Common myeloid progenitor, CD34-positive (primary cell): Measurements from ENCODE around the gene C4BPA.

Experiments
- CTCF ChIA-PET: fragments of 350-600 bp; sonication (Branson Sonifier 250); formaldehyde crosslinking; loops from one replicate; lab custom pipeline; 2021; ENCODE audit warnings: antibody characterized with exemption; lab: Charles Lee
- POLR2A ChIA-PET: fragments of 350-600 bp; sonication (Branson Sonifier 250); formaldehyde crosslinking; loops from one replicate; lab custom pipeline; 2021; ENCODE audit warnings: antibody characterized with exemption; lab: Charles Lee
- DNase-seq, 3 donors: peaks; one replicate each; pipeline versions ENCODE4 v3.0.0 to v3.0.0-alpha.2; 2013
- H3K27ac ChIP-seq, 2 experiments: 1 replicate in 1 of 2; 2 replicates in 1 of 2; pipeline ENCODE4 v1.7.0; 2013; ENCODE audit warnings: inconsistent platforms in 2 of 2, low read length in 2 of 2, mild to moderate bottlenecking in 2 of 2, low read depth in 1 of 2, moderate library complexity in 1 of 2; ENCODE audit not compliant: severe bottlenecking in 2 of 2, insufficient read depth in 1 of 2, poor library complexity in 1 of 2
- H3K27me3 ChIP-seq, 5 experiments: replicated peaks in 2 of 5; 1 replicate in 3 of 5; 2 replicates in 2 of 5; pipeline versions ENCODE4 v1.6.1 to v1.7.0; 2013; ENCODE audit warnings: low read length in 4 of 5, mild to moderate bottlenecking in 2 of 5, moderate library complexity in 2 of 5, inconsistent platforms in 1 of 5; ENCODE audit not compliant: insufficient read depth in 5 of 5, control insufficient read depth in 4 of 5
- H3K36me3 ChIP-seq, 4 experiments: 1 replicate in 2 of 4; 2 replicates in 2 of 4; pipeline versions ENCODE4 v1.6.1 to v1.7.0; 2013; ENCODE audit warnings: low read length in 3 of 4, control low read depth in 1 of 4, mild to moderate bottlenecking in 1 of 4; ENCODE audit not compliant: control insufficient read depth in 4 of 4, insufficient read depth in 4 of 4
- H3K4me1 ChIP-seq, 4 experiments: 1 replicate in 3 of 4; 2 replicates in 1 of 4; pipeline versions ENCODE4 v1.6.1 to v1.7.1; 2013; ENCODE audit warnings: low read length in 3 of 4, mild to moderate bottlenecking in 3 of 4, control low read depth in 1 of 4, inconsistent platforms in 1 of 4, moderate library complexity in 1 of 4; ENCODE audit not compliant: control insufficient read depth in 4 of 4, insufficient read depth in 4 of 4; ENCODE audit errors: control extremely low read depth in 1 of 4
- H3K4me3 ChIP-seq, 7 experiments: 1 replicate in 4 of 7; 2 replicates in 3 of 7; pipeline versions ENCODE4 v1.5.1 to v1.7.0; 2013; ENCODE audit warnings: mild to moderate bottlenecking in 7 of 7, low read length in 6 of 7, moderate library complexity in 6 of 7, inconsistent platforms in 2 of 7, low read depth in 2 of 7, control low read depth in 1 of 7; ENCODE audit not compliant: insufficient read depth in 4 of 7, control insufficient read depth in 1 of 7; ENCODE audit errors: extremely low read depth in 1 of 7
- H3K9me3 ChIP-seq, 5 experiments: 1 replicate in 4 of 5; 2 replicates in 1 of 5; pipeline versions ENCODE4 v1.6.1 to v1.7.1; 2013; ENCODE audit warnings: low read length in 4 of 5, mild to moderate bottlenecking in 2 of 5, inconsistent platforms in 1 of 5, low read depth in 1 of 5, moderate library complexity in 1 of 5; ENCODE audit not compliant: control insufficient read depth in 4 of 5, insufficient read depth in 2 of 5; ENCODE audit errors: control extremely low read depth in 1 of 5
- WGBS: methylation state at CpG from one replicate; pipeline ENCODE4 v1.1.5; 2013; ENCODE audit not compliant: insufficient coverage; 5-methylcytosine and 5-hydroxymethylcytosine counted together

Gene C4BPA

GRCh38 chr1:207069061-207069460 lies 35.0 kb upstream of the C4BPA start:
- no peak overlapping the region for H3K27ac ChIP-seq
- peaks cover under 1 to 18% (median 2%) of the 10 kb centered on the region in 4 experiments for H3K36me3 ChIP-seq
- no peaks in the 10 kb centered on the region for H3K9me3 ChIP-seq
- WGBS, result 100% methylated on average over 1 of the region's 3 CpGs
- CTCF ChIA-PET, result interaction anchor here (1.2 to 1.5 kb wide), 2 partner anchors 10 to 16 kb away, joined by 3 to 5 read pairs; partner anchors contain the start of gene PFKFB2
- DNase-seq, result peak in 1 of 3 donors; percentile 33
- POLR2A ChIA-PET, result no interaction called here
- H3K4me1 ChIP-seq, result peaks cover 20 to 51% (median 41%) of the 10 kb centered on the region in 4 experiments
- H3K4me3 ChIP-seq, result no peak overlapping the region
- no peaks in the 10 kb centered on the region for H3K27me3 ChIP-seq

DNA sequence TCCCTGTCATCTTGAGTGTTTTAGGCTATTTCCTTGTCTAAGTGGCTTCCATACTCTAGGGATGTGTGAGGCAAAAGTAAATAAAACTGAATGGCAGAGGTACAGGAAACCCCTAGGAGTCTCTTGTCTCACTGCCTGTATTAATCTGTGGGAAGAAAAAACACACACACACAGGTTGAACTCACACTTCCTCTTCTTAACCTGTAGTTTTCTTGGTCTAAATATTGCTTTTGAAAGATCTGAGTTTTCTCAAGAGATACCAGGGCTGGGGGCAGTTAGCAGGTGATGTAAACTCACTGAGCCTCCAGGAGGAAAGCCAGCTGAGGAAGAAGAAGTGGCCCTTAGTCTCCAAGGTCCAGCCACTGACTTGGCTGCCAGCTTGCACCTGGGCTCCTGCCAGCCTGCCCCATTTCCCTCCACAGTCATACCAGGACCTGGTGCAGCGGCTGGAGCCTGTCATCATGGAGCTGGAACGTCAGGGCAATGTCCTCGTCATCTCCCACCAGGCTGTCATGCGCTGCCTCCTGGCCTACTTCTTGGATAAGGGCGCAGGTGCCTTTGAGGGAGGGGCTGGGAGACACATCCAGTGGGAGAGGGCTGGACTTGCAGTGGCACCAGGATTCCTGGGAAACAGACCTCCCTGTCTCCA lies 34.1 kb upstream of the C4BPA start:
- 91% methylated on average over 5 of the region's 5 CpGs for WGBS
- peaks cover 0 to 12% (median 2%) of the 10 kb centered on the region in 4 experiments for H3K36me3 ChIP-seq
- ChIA-PET POLR2A (no interaction called here), CTCF (interaction anchor here (1.1 to 3.2 kb wide), 7 partner anchors 10 to 23 kb away, joined by 3 to 18 read pairs (median 4); partner anchors contain the start of gene YOD1)
- peak overlapping the region in 1 of 2 experiments; percentile 21 for H3K27ac ChIP-seq
- peak in 2 of 3 donors; percentile 39 to 53 for DNase-seq
- H3K4me1 ChIP-seq, result peaks cover 20 to 51% (median 41%) of the 10 kb centered on the region in 4 experiments
- H3K4me3 ChIP-seq, result no peak overlapping the region
- H3K9me3 ChIP-seq, result no peaks in the 10 kb centered on the region
- H3K27me3 ChIP-seq, result no peaks in the 10 kb centered on the region

DNA sequence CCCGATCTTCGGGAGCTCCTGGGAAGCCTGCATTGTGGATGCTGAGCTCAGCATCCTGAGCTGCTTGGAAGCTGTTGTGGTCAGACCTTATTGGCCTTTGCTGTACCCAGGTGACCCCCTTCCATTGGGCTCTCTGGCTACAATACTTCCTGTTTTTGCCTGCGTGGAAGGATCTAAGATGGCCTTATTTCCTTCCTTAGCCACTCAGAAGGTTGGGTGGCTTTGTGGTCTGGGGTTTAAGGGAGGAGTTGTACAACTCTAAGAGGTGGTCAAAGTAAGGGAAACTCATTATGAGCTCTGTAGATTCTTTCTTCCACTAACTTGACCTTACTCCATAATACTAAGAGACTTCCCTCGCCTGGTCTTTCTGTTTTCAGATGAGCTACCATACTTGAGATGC lies 33.2 kb upstream of the C4BPA start:
- Histone ChIP-seq H3K27ac (no peak overlapping the region), H3K4me1 (peaks cover 20 to 51% (median 41%) of the 10 kb centered on the region in 4 experiments), H3K4me3 (peak overlapping the region in 3 of 7 experiments; percentile 18 to 32 (median 27)), H3K27me3 (no peaks in the 10 kb centered on the region), H3K36me3 (peaks cover 0 to 5% (median under 1%) of the 10 kb centered on the region in 4 experiments), H3K9me3 (no peaks in the 10 kb centered on the region)
- WGBS, result 76% methylated on average over 3 of the region's 4 CpGs
- POLR2A ChIA-PET, result interaction anchor here (1.1 kb wide), 1 partner anchor 17 kb away, joined by 4 read pairs; the partner anchor contains the start of gene PFKFB2
- peak; percentile 44 to 84 (median 81) for DNase-seq
- CTCF ChIA-PET, result interaction anchor here (0.9 to 3.2 kb wide), 12 partner anchors 9 to 136 kb away, joined by 3 to 18 read pairs (median 4); partner anchors contain the start of genes PFKFB2 and YOD1

- Histone ChIP-seq H3K9me3 (no peaks in the 10 kb centered on the region), H3K4me1 (peaks cover 20 to 51% (median 41%) of the 10 kb centered on the region in 4 experiments), H3K27me3 (no peaks in the 10 kb centered on the region), H3K27ac (no peak overlapping the region), H3K4me3 (peak overlapping the region in 2 of 7 experiments; percentile 14 to 32), H3K36me3 (peaks cover 0 to 2% (median under 1%) of the 10 kb centered on the region in 4 experiments)
- ChIA-PET CTCF (interaction anchor here (0.6 to 3.2 kb wide), 12 partner anchors 9 to 355 kb away, joined by 3 to 18 read pairs (median 4); partner anchors contain the start of genes PFKFB2 and YOD1), POLR2A (interaction anchor here (1.1 kb wide), 1 partner anchor 18 kb away, joined by 4 read pairs; the partner anchor contains the start of gene PFKFB2)
- WGBS, result 100% methylated on average over 1 of the region's 6 CpGs
- DNase-seq, result no peak
Measured at GRCh38 chr1:207071426-207071825, 32.6 kb upstream of the C4BPA start.

DNA sequence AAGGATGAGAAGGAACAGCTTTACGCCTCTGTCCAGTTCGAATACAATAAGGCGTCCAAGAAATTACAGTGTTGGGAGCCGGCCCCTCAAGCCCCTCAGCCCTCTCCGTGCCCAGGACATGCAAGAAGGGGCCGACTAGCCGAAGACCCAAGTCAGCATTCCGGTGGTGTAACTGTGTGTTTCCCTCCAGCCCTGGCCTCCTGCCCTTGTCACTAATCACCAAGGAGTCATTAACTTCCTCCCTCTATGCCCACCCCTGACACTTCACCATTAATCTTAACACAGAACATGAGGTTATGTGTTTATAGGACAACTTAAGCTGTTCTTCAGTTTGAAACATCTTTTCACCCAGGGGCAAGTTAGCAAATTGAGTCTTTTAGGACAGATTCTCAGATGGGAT lies 31.8 kb upstream of the C4BPA start:
- CTCF ChIA-PET, result interaction anchor here (0.6 to 3.2 kb wide), 9 partner anchors 11 to 354 kb away, joined by 3 to 18 read pairs (median 4); partner anchors contain the start of genes C4BPB, PFKFB2 and YOD1
- DNase-seq, result peak in 2 of 3 donors; percentile 65 to 77
- H3K27me3 ChIP-seq, result no peaks in the 10 kb centered on the region
- H3K9me3 ChIP-seq, result no peaks in the 10 kb centered on the region
- POLR2A ChIA-PET, result no interaction called here
- peak overlapping the region in 2 of 7 experiments; percentile 21 to 44 for H3K4me3 ChIP-seq
- H3K4me1 ChIP-seq, result peaks cover 20 to 46% (median 40%) of the 10 kb centered on the region in 4 experiments
- peaks cover 0 to 2% (median under 1%) of the 10 kb centered on the region in 4 experiments for H3K36me3 ChIP-seq
- 8% methylated on average over 8 of the region's 8 CpGs for WGBS
- no peak overlapping the region for H3K27ac ChIP-seq

DNA sequence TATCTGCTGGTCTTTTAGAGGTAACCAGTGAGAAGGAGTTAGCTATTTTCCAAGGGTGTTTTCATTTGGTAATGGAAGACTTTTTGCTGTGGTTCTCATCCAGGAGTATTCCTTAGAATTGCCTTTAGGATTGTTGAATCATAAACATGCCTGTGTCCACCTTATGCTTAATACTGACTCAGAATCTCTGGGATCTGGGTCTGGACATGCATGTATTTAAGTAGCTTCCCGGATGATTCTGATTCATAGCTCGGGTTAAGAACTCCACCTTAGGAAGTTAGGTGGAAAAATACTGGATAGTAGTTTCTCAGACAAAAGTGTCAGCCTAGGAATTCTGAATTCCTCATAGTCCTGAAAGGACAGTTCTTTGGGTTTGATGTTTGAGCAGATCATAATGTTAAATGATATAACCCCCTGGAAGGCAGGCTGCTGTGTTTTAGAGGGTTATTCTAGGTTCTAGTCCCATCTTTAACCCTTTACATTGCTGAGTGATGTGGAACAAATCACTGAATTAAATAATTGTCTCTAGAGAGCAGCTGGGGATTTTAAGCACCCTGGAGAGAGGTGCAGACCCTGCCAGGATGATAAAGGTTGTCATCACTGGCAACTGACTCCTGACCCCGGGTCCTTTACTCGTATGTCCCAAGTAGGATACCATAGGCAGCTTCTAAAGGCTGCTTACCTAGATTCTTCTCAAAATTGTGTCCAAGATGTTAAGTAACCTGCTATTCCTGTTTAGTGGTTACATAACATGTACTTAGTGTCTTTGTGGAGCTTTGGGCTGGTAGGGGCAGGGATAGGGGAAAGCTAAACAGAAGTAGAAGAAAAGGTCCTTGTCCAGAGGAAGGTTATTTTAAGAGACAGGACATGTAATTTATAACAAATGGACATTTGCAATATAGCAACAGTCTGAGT lies 29.9 kb upstream of the C4BPA start:
- no peak overlapping the region for H3K27ac ChIP-seq
- H3K36me3 ChIP-seq, result no peaks in the 10 kb centered on the region
- no peaks in the 10 kb centered on the region for H3K9me3 ChIP-seq
- POLR2A ChIA-PET, result no interaction called here
- peaks cover 22 to 40% (median 36%) of the 10 kb centered on the region in 4 experiments for H3K4me1 ChIP-seq
- 90% methylated on average over 4 of the region's 4 CpGs for WGBS
- no peaks in the 10 kb centered on the region for H3K27me3 ChIP-seq
- no peak overlapping the region for H3K4me3 ChIP-seq
- no peak for DNase-seq
- CTCF ChIA-PET, result interaction anchor here (1.1 to 4.1 kb wide), 9 partner anchors 10 to 331 kb away, joined by 3 to 20 read pairs (median 7); partner anchors contain the start of genes C1orf116 and YOD1
